Ishikawa (cell line): ENCODE results near the gene ZDHHC7.

Experiments used
- CEBPB ChIP-seq: IDR thresholded peaks from 2 replicates; pipeline ENCODE4 v1.6.1; 2012
- CREB1 ChIP-seq: IDR thresholded peaks from 2 replicates; pipeline ENCODE4 v1.6.1; 2012; ENCODE audit warnings: low read depth
- EGR1 ChIP-seq: IDR thresholded peaks from 2 replicates; pipeline ENCODE4 v1.6.1; 2012
- EP300 ChIP-seq: IDR thresholded peaks from 2 replicates; pipeline ENCODE4 v1.6.1; 2012; ENCODE audit warnings: borderline replicate concordance
- FOXM1 ChIP-seq: IDR thresholded peaks from 2 replicates; pipeline ENCODE4 v1.6.1; 2012; ENCODE audit warnings: low read depth, borderline replicate concordance
- MAX ChIP-seq: IDR thresholded peaks from 2 replicates; pipeline ENCODE4 v1.6.1; 2012
- NFIC ChIP-seq: IDR thresholded peaks from 2 replicates; pipeline ENCODE4 v1.6.1; 2012
- RAD21 ChIP-seq: IDR thresholded peaks from 2 replicates; pipeline ENCODE4 v1.6.1; 2012; ENCODE audit warnings: low read depth
- TAF1 ChIP-seq: IDR thresholded peaks from 2 replicates; pipeline ENCODE4 v1.6.1; 2012; ENCODE audit warnings: low read depth, mild to moderate bottlenecking
- TCF12 ChIP-seq: IDR thresholded peaks from 2 replicates; pipeline ENCODE4 v1.6.1; 2012; ENCODE audit warnings: low read depth
- TEAD4 ChIP-seq: IDR thresholded peaks from 2 replicates; pipeline ENCODE4 v1.6.1; 2012
- YY1 ChIP-seq: IDR thresholded peaks from 2 replicates; pipeline ENCODE4 v1.6.1; 2012; ENCODE audit warnings: low read depth
- ZBTB7A ChIP-seq: IDR thresholded peaks from 2 replicates; pipeline ENCODE4 v1.6.1; 2012; ENCODE audit warnings: low read depth
- TF ChIP-seq, protein P1 (sequence below): IDR thresholded peaks from 2 replicates; pipeline ENCODE4 v1.6.1; 2012
- TF ChIP-seq, protein P2 (sequence below): IDR thresholded peaks from 2 replicates; pipeline ENCODE4 v1.6.1; 2012; ENCODE audit warnings: low read depth, mild to moderate bottlenecking

ZDHHC7 gene

GRCh38 chr16:85034591-85035433, 23.5 kb upstream of the ZDHHC7 start:
- TF ChIP-seq, protein P1, sequence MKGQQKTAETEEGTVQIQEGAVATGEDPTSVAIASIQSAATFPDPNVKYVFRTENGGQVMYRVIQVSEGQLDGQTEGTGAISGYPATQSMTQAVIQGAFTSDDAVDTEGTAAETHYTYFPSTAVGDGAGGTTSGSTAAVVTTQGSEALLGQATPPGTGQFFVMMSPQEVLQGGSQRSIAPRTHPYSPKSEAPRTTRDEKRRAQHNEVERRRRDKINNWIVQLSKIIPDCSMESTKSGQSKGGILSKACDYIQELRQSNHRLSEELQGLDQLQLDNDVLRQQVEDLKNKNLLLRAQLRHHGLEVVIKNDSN = no peak
- TF ChIP-seq TCF12 = no peak
- TF ChIP-seq, protein P2, sequence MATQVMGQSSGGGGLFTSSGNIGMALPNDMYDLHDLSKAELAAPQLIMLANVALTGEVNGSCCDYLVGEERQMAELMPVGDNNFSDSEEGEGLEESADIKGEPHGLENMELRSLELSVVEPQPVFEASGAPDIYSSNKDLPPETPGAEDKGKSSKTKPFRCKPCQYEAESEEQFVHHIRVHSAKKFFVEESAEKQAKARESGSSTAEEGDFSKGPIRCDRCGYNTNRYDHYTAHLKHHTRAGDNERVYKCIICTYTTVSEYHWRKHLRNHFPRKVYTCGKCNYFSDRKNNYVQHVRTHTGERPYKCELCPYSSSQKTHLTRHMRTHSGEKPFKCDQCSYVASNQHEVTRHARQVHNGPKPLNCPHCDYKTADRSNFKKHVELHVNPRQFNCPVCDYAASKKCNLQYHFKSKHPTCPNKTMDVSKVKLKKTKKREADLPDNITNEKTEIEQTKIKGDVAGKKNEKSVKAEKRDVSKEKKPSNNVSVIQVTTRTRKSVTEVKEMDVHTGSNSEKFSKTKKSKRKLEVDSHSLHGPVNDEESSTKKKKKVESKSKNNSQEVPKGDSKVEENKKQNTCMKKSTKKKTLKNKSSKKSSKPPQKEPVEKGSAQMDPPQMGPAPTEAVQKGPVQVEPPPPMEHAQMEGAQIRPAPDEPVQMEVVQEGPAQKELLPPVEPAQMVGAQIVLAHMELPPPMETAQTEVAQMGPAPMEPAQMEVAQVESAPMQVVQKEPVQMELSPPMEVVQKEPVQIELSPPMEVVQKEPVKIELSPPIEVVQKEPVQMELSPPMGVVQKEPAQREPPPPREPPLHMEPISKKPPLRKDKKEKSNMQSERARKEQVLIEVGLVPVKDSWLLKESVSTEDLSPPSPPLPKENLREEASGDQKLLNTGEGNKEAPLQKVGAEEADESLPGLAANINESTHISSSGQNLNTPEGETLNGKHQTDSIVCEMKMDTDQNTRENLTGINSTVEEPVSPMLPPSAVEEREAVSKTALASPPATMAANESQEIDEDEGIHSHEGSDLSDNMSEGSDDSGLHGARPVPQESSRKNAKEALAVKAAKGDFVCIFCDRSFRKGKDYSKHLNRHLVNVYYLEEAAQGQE = no peak
- TF ChIP-seq FOXM1 = no peak
- no peak for TF ChIP-seq CEBPB
- no peak for TF ChIP-seq YY1
- no peak for TF ChIP-seq NFIC
- no peak for TF ChIP-seq TAF1
- no peak for TF ChIP-seq CREB1
- TF ChIP-seq EGR1 = no peak

GRCh38 chr16:85033171-85033570, 21.8 kb upstream of the ZDHHC7 start:
- TF ChIP-seq TCF12 (no peak), FOXM1 (no peak), TEAD4 (no peak), YY1 (no peak), NFIC (no peak)

DNA sequence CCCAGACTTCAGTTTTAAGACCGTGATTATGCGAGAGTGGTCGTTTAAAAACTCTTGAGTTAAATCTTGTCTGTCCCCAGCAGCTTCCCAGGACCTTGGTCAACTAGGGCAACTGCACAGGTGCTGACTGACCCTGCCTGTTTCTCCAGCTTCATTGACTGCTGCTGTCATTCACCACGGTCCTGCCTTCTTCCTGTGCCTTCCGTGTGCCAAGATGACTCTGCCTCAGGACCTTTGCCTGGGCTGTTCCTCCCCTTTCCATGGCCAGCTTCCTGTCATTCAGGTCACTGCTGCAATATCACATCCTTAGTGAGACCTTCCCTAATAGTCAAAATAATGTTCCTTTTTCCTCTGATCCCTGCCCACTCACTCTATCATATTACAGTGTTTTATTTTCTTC, 20.1 kb upstream of the ZDHHC7 start:
- TF ChIP-seq RAD21 (no peak), CREB1 (no peak), TAF1 (no peak), YY1 (no peak), NFIC (no peak)

GRCh38 chr16:85029981-85030401, 18.7 kb upstream of the ZDHHC7 start:
- no peak for TF ChIP-seq ZBTB7A
- no peak for TF ChIP-seq RAD21
- TF ChIP-seq EGR1 = no peak
- TF ChIP-seq TAF1 = no peak
- no peak for TF ChIP-seq MAX
- TF ChIP-seq, protein P1 = no peak
- no peak for TF ChIP-seq FOXM1
- no peak for TF ChIP-seq TEAD4
- TF ChIP-seq NFIC = no peak
- no peak for TF ChIP-seq EP300
- TF ChIP-seq CREB1 = no peak
- TF ChIP-seq TCF12 = no peak
- TF ChIP-seq CEBPB = no peak
- TF ChIP-seq, protein P2 = no peak
- no peak for TF ChIP-seq YY1

DNA sequence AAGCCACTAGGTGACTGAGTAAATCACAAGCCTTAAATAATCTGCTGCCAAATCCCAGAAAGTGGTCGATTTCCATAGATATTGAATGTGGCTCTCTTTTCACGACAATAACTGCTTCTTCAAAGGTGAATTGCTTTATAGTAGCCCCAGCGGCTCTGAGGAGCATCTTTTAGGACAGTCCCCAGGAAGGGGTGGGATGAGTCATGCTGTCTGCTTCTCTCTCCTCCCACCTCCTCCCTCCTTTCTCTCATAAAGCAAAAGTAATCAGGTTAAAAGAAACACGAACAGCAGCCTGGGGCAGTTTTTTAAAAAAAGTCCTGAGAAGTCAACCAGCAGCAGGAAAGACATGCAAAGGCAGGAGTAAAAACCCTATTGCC, 18.1 kb upstream of the ZDHHC7 start:
- TF ChIP-seq EGR1 = no peak
- no peak for TF ChIP-seq TAF1
- TF ChIP-seq YY1 = no peak
- TF ChIP-seq, protein P1 = no peak
- TF ChIP-seq CEBPB = no peak
- no peak for TF ChIP-seq ZBTB7A
- TF ChIP-seq EP300 = no peak
- no peak for TF ChIP-seq TCF12
- no peak for TF ChIP-seq MAX
